D721Med (cell line): ENCODE results near the gene AP3S2.
"Not testable (repeated sequence)": the region's sequence is repeated elsewhere in the genome, so short reads cannot be mapped to it uniquely, and the experiment has no call there.

Experiments
- DNase-seq: peaks from one replicate; pipeline ENCODE4 v3.0.0; 2011; ENCODE audit warnings: low spot score; ENCODE audit not compliant: insufficient read length
- FAIRE-seq: peaks from 2 replicates; lab custom pipeline; 2011; peaks lifted over from hg19 to GRCh38; lab: Jason Lieb, UNC
- CTCF ChIP-seq: IDR thresholded peaks from 2 replicates; pipeline ENCODE4 v1.5.1; 2012; ENCODE audit warnings: mild to moderate bottlenecking, control low read depth; ENCODE audit not compliant: insufficient read depth; ENCODE audit errors: missing control alignments

Gene AP3S2

GRCh38 chr15:89785064-89785773 is 108.6 kb downstream of the AP3S2 start:
- no peak for TF ChIP-seq CTCF
- FAIRE-seq = no peak
- DNase-seq = no peak

GRCh38 chr15:89784686-89784960 is 109.2 kb downstream of the AP3S2 start:
- DNase-seq (no peak), FAIRE-seq (no peak)
- TF ChIP-seq CTCF = no peak

DNA sequence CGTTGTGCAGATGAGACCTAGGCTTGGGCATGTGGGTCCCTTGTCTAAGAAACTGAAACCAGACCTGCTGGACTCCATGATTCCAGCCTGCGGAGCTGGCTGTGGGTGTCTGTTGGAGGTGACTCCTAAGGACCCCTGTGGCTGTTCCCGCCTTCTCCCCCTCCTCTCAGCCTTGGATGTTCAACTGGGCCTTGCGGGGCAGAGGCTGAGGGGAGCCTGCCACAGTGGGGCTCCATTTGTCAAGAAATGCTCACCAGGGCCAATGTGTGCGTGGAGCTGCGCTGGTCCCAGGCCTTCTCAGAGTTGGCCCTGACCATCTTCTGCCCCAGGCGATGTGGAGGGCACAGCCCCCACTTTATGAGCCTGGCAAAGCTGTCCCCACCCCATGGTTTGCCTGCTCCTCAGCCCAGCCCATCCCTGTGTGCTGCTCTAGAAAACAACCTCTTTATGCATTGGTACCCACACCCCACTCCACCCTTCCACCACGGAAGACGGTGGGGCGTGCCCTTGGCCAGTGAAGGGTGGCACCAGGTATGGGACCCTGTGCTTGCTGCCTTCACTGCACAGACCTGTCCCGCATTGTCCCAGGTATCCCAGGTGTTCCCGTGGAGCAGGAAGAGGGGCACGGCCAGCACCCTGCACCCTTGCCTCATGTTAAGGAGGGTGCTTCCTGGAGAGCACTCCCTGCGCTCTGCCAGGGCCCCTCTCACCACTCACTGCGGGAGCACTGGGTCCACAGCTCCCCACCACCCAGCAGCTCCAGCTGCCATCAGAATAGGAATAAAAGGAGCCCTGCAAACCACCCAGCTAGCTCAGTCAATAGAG is 109.7 kb downstream of the AP3S2 start:
- no peak for DNase-seq
- no peak for FAIRE-seq
- no peak for TF ChIP-seq CTCF

- no peak for DNase-seq
- TF ChIP-seq CTCF = no peak
- FAIRE-seq = no peak
Measured at GRCh38 chr15:89783111-89783860, 110.5 kb downstream of the AP3S2 start.

DNA sequence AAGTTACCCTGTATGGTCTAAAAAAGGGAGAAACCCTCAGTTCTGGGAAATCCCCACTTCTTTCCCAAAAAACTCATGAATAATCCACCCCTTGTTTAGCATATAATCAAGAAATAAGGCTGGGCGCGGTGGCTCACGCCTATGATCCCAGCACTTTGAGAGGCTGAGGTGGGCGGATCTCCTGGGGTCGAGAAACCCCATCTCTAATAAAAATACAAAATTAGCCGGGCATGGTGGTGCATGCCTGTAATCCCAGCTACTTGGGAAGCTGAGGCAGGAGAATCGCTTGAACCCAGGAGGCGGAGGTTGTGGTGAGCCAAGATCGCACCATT is 111.2 kb downstream of the AP3S2 start:
- DNase-seq, FAIRE-seq: not testable (repeated sequence)

GRCh38 chr15:89781891-89782618 is 111.7 kb downstream of the AP3S2 start:
- no peak for FAIRE-seq
- no peak for DNase-seq

More at GRCh38 chr15:89781891-89782618, 111.7 kb downstream of the AP3S2 start:
- no peak for TF ChIP-seq CTCF
